ENCODE measurements around the gene NPAS4. TPM values are rescaled to one million over a fixed set of nuclear protein-coding genes. Genes with fewer than 3 reads are reported as not detected.
A peak's percentile ranks its signal among the peaks of the same experiment; 100 is the strongest.

The NPAS4 gene
- total and polyA plus RNA-seq, 4 experiments from 2014 or later, result not detected

DNA sequence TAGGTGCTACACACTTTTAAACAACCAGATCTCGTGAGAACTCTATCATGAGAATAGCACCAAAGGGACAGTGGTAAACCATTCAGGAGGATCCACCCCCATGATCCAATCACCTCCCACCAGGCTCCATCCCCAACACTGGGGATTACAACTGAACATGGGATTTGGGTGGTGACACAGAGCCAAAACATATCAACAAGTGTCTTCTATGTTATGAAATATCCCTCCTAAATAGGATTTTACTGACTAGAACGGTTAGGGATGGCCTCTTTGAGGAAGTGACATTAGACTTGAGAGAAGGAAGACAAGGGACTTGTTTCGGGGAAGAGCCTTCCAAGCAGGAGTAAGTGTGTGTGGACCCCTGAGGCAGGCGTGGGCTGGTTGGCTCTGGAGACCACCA, 29.7 kb downstream of the NPAS4 start:
- Mint-ChIP-seq H3K9me3 (peaks cover 0 to 3% (median 0%) of the 10 kb centered on the region in 8 donors), H3K27ac (no peak overlapping the region), H3K36me3 (no peaks in the 10 kb centered on the region), H3K4me3 (no peak overlapping the region), H3K27me3 (peaks cover 3 to 13% of the 10 kb centered on the region in 2 donors), H3K4me1 (peaks cover 12 to 14% (median 13%) of the 10 kb centered on the region in 4 donors)
- Histone ChIP-seq H3K4me1 (ENCODE audit: insufficient read depth, low read length) (peaks cover 12% of the 10 kb centered on the region), H3K36me3 (ENCODE audit: insufficient read depth, low read length) (no peaks in the 10 kb centered on the region), H3K27ac (ENCODE audit: low read depth, low read length) (no peak overlapping the region), H3K27me3 (ENCODE audit: insufficient read depth, low read length) (no peaks in the 10 kb centered on the region), H3K9me3 (ENCODE audit: control insufficient read depth in 1 of 2, low read length in 2 of 2) (no peaks in the 10 kb centered on the region), H3K4me3 (ENCODE audit: low read length in 2 of 2) (no peak overlapping the region)
- intact Hi-C loops (cut with micrococcal nuclease), result no loop called here
- CTCF ChIA-PET (ENCODE audit: partially characterized antibody), result interaction anchor here (1.4 kb wide), 1 partner anchor 12 kb away, joined by 3 read pairs; the partner anchor contains the start of gene MRPL11
- POLR2A ChIA-PET (ENCODE audit: partially characterized antibody), result no interaction called here
- DNase-seq, result no peak

DNA sequence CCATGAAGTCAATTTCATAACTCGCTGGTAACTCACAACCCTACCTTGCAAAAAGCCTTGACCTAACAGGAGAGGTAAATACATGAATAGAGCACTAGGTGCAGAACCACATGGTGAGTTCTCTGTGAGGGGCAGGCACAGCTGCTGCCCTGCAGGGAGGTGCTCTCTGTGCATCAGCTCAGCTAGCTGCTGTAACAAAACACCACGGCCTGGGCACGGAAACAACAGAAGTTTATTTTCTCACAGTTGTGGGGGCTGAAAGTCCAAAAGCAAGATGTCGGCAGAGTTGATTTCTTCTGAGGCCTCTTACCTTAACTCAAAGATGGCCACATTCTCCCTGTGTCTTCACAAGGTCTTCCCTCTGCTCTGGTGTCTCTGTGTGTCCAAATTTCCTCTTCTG, 30.8 kb downstream of the NPAS4 start:
- Mint-ChIP-seq H3K4me3 (no peak overlapping the region), H3K27ac (no peak overlapping the region), H3K9me3 (peaks cover 0 to 1% (median 0%) of the 10 kb centered on the region in 8 donors), H3K4me1 (peaks cover 12 to 14% (median 13%) of the 10 kb centered on the region in 4 donors), H3K27me3 (peaks cover 3 to 13% of the 10 kb centered on the region in 2 donors), H3K36me3 (no peaks in the 10 kb centered on the region)
- intact Hi-C loops (cut with micrococcal nuclease), result no loop called here
- ChIA-PET POLR2A (ENCODE audit: partially characterized antibody) (no interaction called here), CTCF (ENCODE audit: partially characterized antibody) (no interaction called here)
- no peaks in the 10 kb centered on the region for H3K9me3 ChIP-seq (ENCODE audit: control insufficient read depth in 1 of 2, low read length in 2 of 2)
- no peak overlapping the region for H3K4me3 ChIP-seq (ENCODE audit: low read length in 2 of 2)
- H3K4me1 ChIP-seq (ENCODE audit: insufficient read depth, low read length), result peaks cover 12% of the 10 kb centered on the region
- no peak for DNase-seq
- no peaks in the 10 kb centered on the region for H3K36me3 ChIP-seq (ENCODE audit: insufficient read depth, low read length)
- no peaks in the 10 kb centered on the region for H3K27me3 ChIP-seq (ENCODE audit: insufficient read depth, low read length)
- no peak overlapping the region for H3K27ac ChIP-seq (ENCODE audit: low read depth, low read length)

- H3K4me3 Mint-ChIP-seq, result peak overlapping the region in 3 of 8 donors; percentile 22 to 51 (median 30)
- POLR2A ChIA-PET (ENCODE audit: partially characterized antibody), result interaction anchor here (0.8 kb wide), 1 partner anchor 13 kb away, joined by 3 read pairs; the partner anchor contains the start of gene PELI3
Measured at GRCh38 chr11:66454247-66454646, 33.4 kb downstream of the NPAS4 start.

GRCh38 chr11:66454828-66455227, 34.0 kb downstream of the NPAS4 start:
- Histone ChIP-seq H3K27me3 (ENCODE audit: insufficient read depth, low read length) (no peaks in the 10 kb centered on the region), H3K36me3 (ENCODE audit: insufficient read depth, low read length) (no peaks in the 10 kb centered on the region), H3K9me3 (ENCODE audit: control insufficient read depth in 1 of 2, low read length in 2 of 2) (no peaks in the 10 kb centered on the region), H3K4me3 (ENCODE audit: low read length in 2 of 2) (no peak overlapping the region), H3K4me1 (ENCODE audit: insufficient read depth, low read length) (peaks cover 12% of the 10 kb centered on the region), H3K27ac (ENCODE audit: low read depth, low read length) (no peak overlapping the region)
- peaks cover 0 to 5% of the 10 kb centered on the region in 2 donors for H3K27me3 Mint-ChIP-seq
- ChIA-PET CTCF (ENCODE audit: partially characterized antibody) (interaction anchor here (0.6 to 2.0 kb wide), 3 partner anchors 24 to 395 kb away, joined by 3 to 4 read pairs (median 3); no protein-coding TSS in a partner anchor), POLR2A (ENCODE audit: partially characterized antibody) (interaction anchor here (0.8 kb wide), 1 partner anchor 12 kb away, joined by 3 read pairs; the partner anchor contains the start of gene PELI3)
- H3K4me3 Mint-ChIP-seq, result no peak overlapping the region
- H3K9me3 Mint-ChIP-seq, result peaks cover 0 to 1% (median 0%) of the 10 kb centered on the region in 8 donors
- no peak for DNase-seq
- H3K36me3 Mint-ChIP-seq, result no peaks in the 10 kb centered on the region
- intact Hi-C loops (cut with micrococcal nuclease), result no loop called here
- peak overlapping the region in 1 of 7 donors; percentile 10 for H3K27ac Mint-ChIP-seq
- peaks cover 12 to 14% (median 13%) of the 10 kb centered on the region in 4 donors for H3K4me1 Mint-ChIP-seq

More at GRCh38 chr11:66454247-66454646, 33.4 kb downstream of the NPAS4 start:
- peaks cover 3 to 9% of the 10 kb centered on the region in 2 donors for H3K27me3 Mint-ChIP-seq
- no peaks in the 10 kb centered on the region for H3K9me3 ChIP-seq (ENCODE audit: control insufficient read depth in 1 of 2, low read length in 2 of 2)
- CTCF ChIA-PET (ENCODE audit: partially characterized antibody), result interaction anchor here (0.6 to 2.0 kb wide), 2 partner anchors 25 to 715 kb away, joined by 3 to 4 read pairs; no protein-coding TSS in a partner anchor
- H3K27ac ChIP-seq (ENCODE audit: low read depth, low read length), result no peak overlapping the region
- no peaks in the 10 kb centered on the region for H3K36me3 ChIP-seq (ENCODE audit: insufficient read depth, low read length)
- H3K4me1 Mint-ChIP-seq, result peaks cover 12 to 14% (median 13%) of the 10 kb centered on the region in 4 donors
- peak overlapping the region in 2 of 7 donors; percentile 14 to 54 for H3K27ac Mint-ChIP-seq
- no peak overlapping the region for H3K4me3 ChIP-seq (ENCODE audit: low read length in 2 of 2)
- intact Hi-C loops (cut with micrococcal nuclease), result no loop called here
- DNase-seq, result no peak
- peaks cover 0 to 1% (median 0%) of the 10 kb centered on the region in 8 donors for H3K9me3 Mint-ChIP-seq
- peaks cover 12% of the 10 kb centered on the region for H3K4me1 ChIP-seq (ENCODE audit: insufficient read depth, low read length)
- no peaks in the 10 kb centered on the region for H3K27me3 ChIP-seq (ENCODE audit: insufficient read depth, low read length)
- no peaks in the 10 kb centered on the region for H3K36me3 Mint-ChIP-seq

- Mint-ChIP-seq H3K27ac (no peak overlapping the region), H3K4me3 (no peak overlapping the region), H3K4me1 (peaks cover 12 to 14% (median 14%) of the 10 kb centered on the region in 4 donors), H3K27me3 (no peaks in the 10 kb centered on the region), H3K36me3 (no peaks in the 10 kb centered on the region), H3K9me3 (peaks cover 0 to 2% (median 0%) of the 10 kb centered on the region in 8 donors)
- H3K4me1 ChIP-seq (ENCODE audit: insufficient read depth, low read length), result peaks cover 12% of the 10 kb centered on the region
- DNase-seq, result no peak
- H3K36me3 ChIP-seq (ENCODE audit: insufficient read depth, low read length), result no peaks in the 10 kb centered on the region
- no peaks in the 10 kb centered on the region for H3K9me3 ChIP-seq (ENCODE audit: control insufficient read depth in 1 of 2, low read length in 2 of 2)
- intact Hi-C loops (cut with micrococcal nuclease), result no loop called here
- CTCF ChIA-PET (ENCODE audit: partially characterized antibody), result no interaction called here
- H3K27me3 ChIP-seq (ENCODE audit: insufficient read depth, low read length), result no peaks in the 10 kb centered on the region
- no peak overlapping the region for H3K4me3 ChIP-seq (ENCODE audit: low read length in 2 of 2)
- POLR2A ChIA-PET (ENCODE audit: partially characterized antibody), result no interaction called here
- H3K27ac ChIP-seq (ENCODE audit: low read depth, low read length), result no peak overlapping the region
Measured at GRCh38 chr11:66457826-66458225, 37.0 kb downstream of the NPAS4 start.

DNA sequence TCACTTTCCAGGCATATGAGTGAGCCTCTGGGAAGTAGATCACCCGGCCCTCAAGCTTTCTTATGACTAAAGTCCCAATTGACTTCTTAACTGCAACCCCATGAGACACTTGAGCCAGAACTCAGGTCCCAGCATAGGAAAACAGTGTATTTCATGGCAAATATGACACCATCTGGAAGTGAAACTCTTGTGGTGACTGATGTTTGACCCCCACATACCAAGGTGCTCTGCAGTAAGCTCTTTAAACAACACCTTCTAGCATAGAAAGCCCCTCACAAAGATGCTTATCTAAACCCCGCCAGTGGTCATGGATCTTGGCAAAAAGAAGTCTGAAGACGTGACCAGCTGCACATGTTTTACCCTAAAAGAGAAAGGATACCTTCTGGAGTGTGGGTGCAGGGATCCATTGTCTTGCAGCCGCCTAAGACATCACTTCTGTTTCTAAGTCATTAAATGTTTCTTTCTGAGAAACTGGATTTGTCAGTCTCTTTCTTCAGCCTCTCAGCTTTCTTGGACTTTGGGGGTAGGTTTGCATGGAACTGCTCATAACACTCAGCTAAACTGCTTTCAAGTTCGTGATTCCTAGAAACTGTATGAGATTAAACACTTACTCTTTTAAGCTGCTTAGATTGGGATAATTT, 38.4 kb downstream of the NPAS4 start:
- Histone ChIP-seq H3K9me3 (ENCODE audit: control insufficient read depth in 1 of 2, low read length in 2 of 2) (no peaks in the 10 kb centered on the region), H3K4me3 (ENCODE audit: low read length in 2 of 2) (no peak overlapping the region), H3K36me3 (ENCODE audit: insufficient read depth, low read length) (no peaks in the 10 kb centered on the region), H3K27ac (ENCODE audit: low read depth, low read length) (no peak overlapping the region), H3K4me1 (ENCODE audit: insufficient read depth, low read length) (peaks cover 6% of the 10 kb centered on the region), H3K27me3 (ENCODE audit: insufficient read depth, low read length) (no peaks in the 10 kb centered on the region)
- Mint-ChIP-seq H3K27me3 (no peaks in the 10 kb centered on the region), H3K4me3 (no peak overlapping the region), H3K4me1 (peaks cover 5 to 9% (median 8%) of the 10 kb centered on the region in 4 donors), H3K27ac (no peak overlapping the region), H3K9me3 (peaks cover 0 to 3% (median under 1%) of the 10 kb centered on the region in 8 donors), H3K36me3 (no peaks in the 10 kb centered on the region)
- ChIA-PET CTCF (ENCODE audit: partially characterized antibody) (no interaction called here), POLR2A (ENCODE audit: partially characterized antibody) (no interaction called here)
- DNase-seq, result no peak
- intact Hi-C loops (cut with micrococcal nuclease), result no loop called here

- H3K27ac Mint-ChIP-seq, result no peak overlapping the region
- ChIA-PET POLR2A (ENCODE audit: partially characterized antibody) (no interaction called here), CTCF (ENCODE audit: partially characterized antibody) (no interaction called here)
- peaks cover 2 to 10% (median 8%) of the 10 kb centered on the region in 4 donors for H3K4me1 Mint-ChIP-seq
- H3K4me1 ChIP-seq (ENCODE audit: insufficient read depth, low read length), result peaks cover 6% of the 10 kb centered on the region
- DNase-seq, result no peak
- H3K36me3 Mint-ChIP-seq, result peaks cover 0 to 3% of the 10 kb centered on the region in 2 donors
- H3K4me3 Mint-ChIP-seq, result no peak overlapping the region
- intact Hi-C loops (cut with micrococcal nuclease), result no loop called here
- H3K27ac ChIP-seq (ENCODE audit: low read depth, low read length), result no peak overlapping the region
- no peak overlapping the region for H3K4me3 ChIP-seq (ENCODE audit: low read length in 2 of 2)
- H3K9me3 Mint-ChIP-seq, result peaks cover 0 to 3% (median under 1%) of the 10 kb centered on the region in 8 donors
- no peaks in the 10 kb centered on the region for H3K36me3 ChIP-seq (ENCODE audit: insufficient read depth, low read length)
- H3K27me3 Mint-ChIP-seq, result no peaks in the 10 kb centered on the region
- H3K9me3 ChIP-seq (ENCODE audit: control insufficient read depth in 1 of 2, low read length in 2 of 2), result no peaks in the 10 kb centered on the region
- no peaks in the 10 kb centered on the region for H3K27me3 ChIP-seq (ENCODE audit: insufficient read depth, low read length)
Measured at GRCh38 chr11:66462010-66462409, 41.2 kb downstream of the NPAS4 start.

All from CD4-positive, alpha-beta memory T cell (primary cell).